RWPE1 (cell line): Measurements from ENCODE around the gene CLIC5.

Experiments
- CTCF ChIA-PET: fragments of 350-600 bp; sonication (Branson Sonifier 250); formaldehyde crosslinking; extraction: SDS; loops from one replicate; lab custom pipeline; 2021; lab: Yijun Ruan, JAX
- POLR2A ChIA-PET: fragments of 400-600 bp; formaldehyde crosslinking; extraction: SDS; loops from one replicate; lab custom pipeline; 2020; ENCODE audit warnings: antibody characterized with exemption; ENCODE audit not compliant: low non-redundant PET; lab: Yijun Ruan, JAX
- DNase-seq: peaks from one replicate; pipeline ENCODE4 v3.0.0; 2012; ENCODE audit warnings: low spot score
- H3K27ac ChIP-seq: fragments of 450-650 bp; 2 replicates; pipeline ENCODE4 v1.5.1; 2017
- CTCF ChIP-seq: fragments of 450-650 bp; conservative IDR thresholded peaks from 2 replicates; pipeline ENCODE4 v1.5.1; 2017; ENCODE audit warnings: low read depth, mild to moderate bottlenecking

Gene CLIC5

GRCh38 chr6:45850378-45851033 lies 165.2 kb downstream of the CLIC5 start:
- ChIA-PET CTCF (no interaction called here), POLR2A (no interaction called here)
- no peak for DNase-seq
- no peak for TF ChIP-seq CTCF
- H3K27ac ChIP-seq, result no peak overlapping the region

DNA sequence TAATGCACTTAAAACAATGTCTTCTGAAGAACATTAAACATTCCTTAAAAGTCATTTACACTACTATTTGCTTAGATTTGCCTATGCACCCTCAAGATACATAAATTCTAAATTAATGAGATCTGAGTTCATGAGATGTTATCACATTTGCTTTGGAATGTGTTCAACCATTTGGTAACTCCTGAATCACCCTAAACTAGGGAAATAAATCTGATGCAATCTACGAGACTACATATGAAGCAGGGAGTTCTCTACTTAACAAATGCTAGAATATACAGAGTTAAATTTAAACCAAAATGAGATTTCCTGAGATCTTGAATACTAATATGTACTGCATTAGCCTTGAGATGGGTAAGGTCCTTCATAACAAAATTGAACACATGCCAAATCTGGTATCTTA lies 170.1 kb downstream of the CLIC5 start:
- H3K27ac ChIP-seq, result no peak overlapping the region
- DNase-seq, result no peak
- ChIA-PET POLR2A (no interaction called here), CTCF (interaction anchor here (0.8 kb wide), 1 partner anchor 1143 kb away, joined by 4 read pairs; no protein-coding TSS in a partner anchor)
- no peak for TF ChIP-seq CTCF

DNA sequence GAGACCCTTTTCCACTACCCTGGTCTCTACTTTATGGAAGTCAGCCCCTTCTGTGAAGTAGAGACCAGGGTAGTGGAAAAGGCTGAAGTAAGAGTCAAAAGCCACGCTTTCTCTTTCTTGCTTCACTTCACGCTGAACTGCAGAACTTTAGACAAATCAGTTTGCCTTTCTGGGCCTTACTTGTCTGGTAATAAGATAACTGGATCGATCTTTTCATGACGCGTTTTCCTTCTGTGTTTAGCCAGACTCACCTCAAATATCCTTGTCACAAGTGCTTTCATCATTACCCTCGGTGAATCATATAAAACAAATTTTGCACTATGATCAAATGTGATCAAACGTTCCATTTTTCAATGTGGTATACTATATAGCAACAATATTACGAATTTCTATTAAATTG lies 170.7 kb downstream of the CLIC5 start:
- ChIA-PET CTCF (no interaction called here), POLR2A (no interaction called here)
- H3K27ac ChIP-seq, result no peak overlapping the region
- no peak for TF ChIP-seq CTCF
- no peak for DNase-seq

DNA sequence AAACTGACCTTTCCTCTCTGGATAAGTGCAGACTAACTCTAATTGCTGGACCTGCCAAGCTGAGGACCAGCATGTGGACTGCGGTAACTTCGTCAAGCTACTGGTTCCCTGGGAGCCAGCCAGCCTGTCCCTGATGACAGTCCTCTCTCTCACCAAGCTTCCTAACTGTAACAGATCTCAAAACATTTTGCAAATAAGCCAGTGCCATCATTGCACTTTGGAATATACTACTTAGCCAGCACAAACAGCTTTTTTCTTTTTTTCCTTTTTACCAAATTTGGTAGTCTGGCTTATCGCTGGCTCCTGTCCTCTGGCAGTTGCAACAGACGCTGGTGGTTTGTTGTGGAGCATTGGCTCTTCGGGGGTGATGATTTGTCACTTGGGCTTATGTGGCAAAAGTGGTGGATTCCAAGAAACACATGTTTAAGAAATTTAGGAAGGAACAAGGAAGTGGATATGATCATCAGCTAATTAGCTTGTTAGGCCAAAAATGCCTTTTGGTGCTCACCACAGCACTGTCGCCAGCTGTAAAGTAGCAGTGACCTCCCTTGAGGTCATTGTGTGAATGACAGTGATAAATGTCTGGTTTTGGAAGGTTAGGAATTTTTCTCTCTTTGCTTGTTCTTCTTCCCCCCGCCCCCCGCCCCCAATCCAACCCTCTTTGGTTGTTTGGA lies 171.7 kb downstream of the CLIC5 start:
- CTCF ChIA-PET, result interaction anchor here (0.7 kb wide), 1 partner anchor 210 kb away, joined by 3 read pairs; no protein-coding TSS in a partner anchor
- H3K27ac ChIP-seq, result no peak overlapping the region
- POLR2A ChIA-PET, result no interaction called here
- no peak for DNase-seq
- TF ChIP-seq CTCF, result no peak

- no peak for TF ChIP-seq CTCF
- CTCF ChIA-PET, result no interaction called here
- POLR2A ChIA-PET, result no interaction called here
- DNase-seq, result no peak
- no peak overlapping the region for H3K27ac ChIP-seq
These were observed 174.6 kb downstream of the CLIC5 start for GRCh38 chr6:45841062-45841461.

- ChIA-PET POLR2A (no interaction called here), CTCF (no interaction called here)
- no peak for TF ChIP-seq CTCF
- no peak for DNase-seq
- H3K27ac ChIP-seq, result no peak overlapping the region
These were observed 176.7 kb downstream of the CLIC5 start for GRCh38 chr6:45838996-45839395.
